ENCODE measurements around the gene RIMS1.

Gene RIMS1

GRCh38 chr6:72418495-72418894 lies 532.1 kb downstream of the RIMS1 start:
- no peak overlapping the region for H3K4me3 ChIP-seq (ENCODE audit: control insufficient read depth, low read depth, low read length)
- TF ChIP-seq CTCF (IDR thresholded peaks at IDR 0.05; ENCODE audit: control insufficient read depth, insufficient read depth, low read depth, low read length, missing control alignments), result no peak
- DNase-seq (ENCODE audit: low read depth), result peak; percentile 76

- TF ChIP-seq CTCF (IDR thresholded peaks at IDR 0.05; ENCODE audit: control insufficient read depth, insufficient read depth, low read depth, low read length, missing control alignments), result no peak
- no peak for DNase-seq (ENCODE audit: low read depth)
- H3K4me3 ChIP-seq (ENCODE audit: control insufficient read depth, low read depth, low read length), result no peak overlapping the region
Observed at GRCh38 chr6:72419966-72420365, 533.6 kb downstream of the RIMS1 start.

GRCh38 chr6:72420409-72420808 lies 534.1 kb downstream of the RIMS1 start:
- no peak overlapping the region for H3K4me3 ChIP-seq (ENCODE audit: control insufficient read depth, low read depth, low read length)
- DNase-seq (ENCODE audit: low read depth), result no peak
- TF ChIP-seq CTCF (IDR thresholded peaks at IDR 0.05; ENCODE audit: control insufficient read depth, insufficient read depth, low read depth, low read length, missing control alignments), result no peak

- no peak for TF ChIP-seq CTCF (IDR thresholded peaks at IDR 0.05; ENCODE audit: control insufficient read depth, insufficient read depth, low read depth, low read length, missing control alignments)
- no peak for DNase-seq (ENCODE audit: low read depth)
- H3K4me3 ChIP-seq (ENCODE audit: control insufficient read depth, low read depth, low read length), result no peak overlapping the region
Observed at GRCh38 chr6:72421387-72421786, 535.0 kb downstream of the RIMS1 start.

GRCh38 chr6:72422171-72422570 lies 535.8 kb downstream of the RIMS1 start:
- DNase-seq (ENCODE audit: low read depth), result peak; percentile 29
- no peak overlapping the region for H3K4me3 ChIP-seq (ENCODE audit: control insufficient read depth, low read depth, low read length)
- no peak for TF ChIP-seq CTCF (IDR thresholded peaks at IDR 0.05; ENCODE audit: control insufficient read depth, insufficient read depth, low read depth, low read length, missing control alignments)

- no peak overlapping the region for H3K4me3 ChIP-seq (ENCODE audit: control insufficient read depth, low read depth, low read length)
- DNase-seq (ENCODE audit: low read depth), result no peak
- TF ChIP-seq CTCF (IDR thresholded peaks at IDR 0.05; ENCODE audit: control insufficient read depth, insufficient read depth, low read depth, low read length, missing control alignments), result no peak
Observed at GRCh38 chr6:72424476-72424875, 538.1 kb downstream of the RIMS1 start.

Data from AG09309 (cell line).